ENCODE measurements around the gene CACNG1. TPM values are rescaled to one million over a fixed set of nuclear protein-coding genes. Genes with fewer than 3 reads are reported as not detected.

The CACNG1 gene
- total RNA-seq, 1 donor from 2014 or later: not detected

DNA sequence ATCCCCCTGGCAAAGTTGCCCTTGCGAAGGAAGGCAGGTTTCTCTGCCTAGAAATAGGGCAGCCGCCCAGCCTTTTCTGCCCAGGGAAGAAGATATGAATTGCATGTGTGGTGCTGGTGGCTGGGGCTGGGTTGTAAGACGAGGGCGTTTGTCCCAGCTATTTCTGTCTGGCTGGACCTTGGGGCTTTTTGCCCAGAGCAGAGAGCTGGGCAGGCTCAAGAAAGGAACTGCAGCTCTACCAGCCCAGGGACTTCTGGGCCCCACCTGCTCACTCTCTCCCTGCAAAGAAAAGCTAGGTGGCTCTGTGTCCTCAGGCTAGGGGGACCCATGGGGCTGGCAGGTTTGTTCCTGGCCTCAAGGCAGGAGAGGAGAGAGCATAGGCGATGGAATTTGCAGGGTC is 586 bp downstream of the CACNG1 start:
- Histone ChIP-seq H3K4me2 (no peak overlapping the region), H3F3A (ENCODE audit: low read depth) (no peaks in the 10 kb centered on the region), H3K4me1 (no peaks in the 10 kb centered on the region), H2AFZ (replicated peaks) (no peak overlapping the region), H4K20me1 (ENCODE audit: low read depth) (no peaks in the 10 kb centered on the region), H3K36me3 (no peaks in the 10 kb centered on the region), H3K27ac (no peak overlapping the region), H3K9me3 (ENCODE audit: low read depth) (peaks cover 5% of the 10 kb centered on the region), H3K79me2 (ENCODE audit: low read depth) (no peaks in the 10 kb centered on the region), H3K9ac (no peak overlapping the region), H3K27me3 (no peaks in the 10 kb centered on the region), H3K4me3 (no peak overlapping the region)
- Mint-ChIP-seq H3K27ac (no peak overlapping the region), H3K9me3 (peaks cover 26% of the 10 kb centered on the region), H3K27me3 (ENCODE audit: insufficient read depth, low read depth) (peaks cover 6% of the 10 kb centered on the region), H3K4me3 (no peak overlapping the region), H3K36me3 (no peaks in the 10 kb centered on the region), H3K4me1 (peaks cover 5% of the 10 kb centered on the region)
- no peak for DNase-seq (ENCODE audit: low spot score)
- no peak for TF ChIP-seq EZH2phosphoT487 (IDR thresholded peaks at IDR 0.05)
- TF ChIP-seq, protein P1, sequence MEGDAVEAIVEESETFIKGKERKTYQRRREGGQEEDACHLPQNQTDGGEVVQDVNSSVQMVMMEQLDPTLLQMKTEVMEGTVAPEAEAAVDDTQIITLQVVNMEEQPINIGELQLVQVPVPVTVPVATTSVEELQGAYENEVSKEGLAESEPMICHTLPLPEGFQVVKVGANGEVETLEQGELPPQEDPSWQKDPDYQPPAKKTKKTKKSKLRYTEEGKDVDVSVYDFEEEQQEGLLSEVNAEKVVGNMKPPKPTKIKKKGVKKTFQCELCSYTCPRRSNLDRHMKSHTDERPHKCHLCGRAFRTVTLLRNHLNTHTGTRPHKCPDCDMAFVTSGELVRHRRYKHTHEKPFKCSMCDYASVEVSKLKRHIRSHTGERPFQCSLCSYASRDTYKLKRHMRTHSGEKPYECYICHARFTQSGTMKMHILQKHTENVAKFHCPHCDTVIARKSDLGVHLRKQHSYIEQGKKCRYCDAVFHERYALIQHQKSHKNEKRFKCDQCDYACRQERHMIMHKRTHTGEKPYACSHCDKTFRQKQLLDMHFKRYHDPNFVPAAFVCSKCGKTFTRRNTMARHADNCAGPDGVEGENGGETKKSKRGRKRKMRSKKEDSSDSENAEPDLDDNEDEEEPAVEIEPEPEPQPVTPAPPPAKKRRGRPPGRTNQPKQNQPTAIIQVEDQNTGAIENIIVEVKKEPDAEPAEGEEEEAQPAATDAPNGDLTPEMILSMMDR (IDR thresholded peaks at IDR 0.05): no peak
- no peak for TF ChIP-seq EZH2 (IDR thresholded peaks at IDR 0.05)

DNA sequence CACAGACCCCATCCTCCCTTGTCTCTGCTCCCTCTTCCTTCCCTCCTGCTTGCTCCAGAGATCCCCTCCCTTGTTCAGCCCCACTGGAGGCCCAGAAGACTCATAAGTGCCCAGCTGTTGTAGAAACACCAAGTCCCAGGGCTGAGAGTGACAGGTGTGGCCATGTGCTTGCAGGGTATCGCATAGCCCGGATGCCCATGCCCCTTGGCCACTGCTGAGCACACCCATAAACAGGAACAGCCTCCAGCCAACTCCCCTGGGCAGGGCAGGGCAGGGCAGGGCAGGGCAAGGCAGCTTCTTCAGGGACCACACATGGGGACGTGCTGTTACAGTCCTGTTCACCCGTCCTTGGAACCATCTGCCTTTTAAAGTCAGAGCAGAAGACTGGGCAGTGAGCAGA is 2.0 kb downstream of the CACNG1 start:
- peaks cover 5% of the 10 kb centered on the region for H3K9me3 ChIP-seq (ENCODE audit: low read depth)
- no peak overlapping the region for H2AFZ ChIP-seq (replicated peaks)
- Mint-ChIP-seq H3K27ac (no peak overlapping the region), H3K4me3 (no peak overlapping the region), H3K9me3 (peaks cover 26% of the 10 kb centered on the region), H3K4me1 (peaks cover 3% of the 10 kb centered on the region), H3K36me3 (no peaks in the 10 kb centered on the region), H3K27me3 (ENCODE audit: insufficient read depth, low read depth) (peaks cover 6% of the 10 kb centered on the region)
- H3K27me3 ChIP-seq: no peaks in the 10 kb centered on the region
- H3K79me2 ChIP-seq (ENCODE audit: low read depth): no peaks in the 10 kb centered on the region
- H3K4me1 ChIP-seq: no peaks in the 10 kb centered on the region
- no peaks in the 10 kb centered on the region for H3F3A ChIP-seq (ENCODE audit: low read depth)
- no peaks in the 10 kb centered on the region for H4K20me1 ChIP-seq (ENCODE audit: low read depth)
- H3K4me2 ChIP-seq: no peak overlapping the region
- no peak for DNase-seq (ENCODE audit: low spot score)
- no peak overlapping the region for H3K9ac ChIP-seq
- H3K27ac ChIP-seq: no peak overlapping the region
- H3K4me3 ChIP-seq: no peak overlapping the region
- H3K36me3 ChIP-seq: no peaks in the 10 kb centered on the region
- TF ChIP-seq EZH2 (IDR thresholded peaks at IDR 0.05) (no peak), EZH2phosphoT487 (IDR thresholded peaks at IDR 0.05) (no peak)
- TF ChIP-seq, protein P1 (IDR thresholded peaks at IDR 0.05): no peak

DNA sequence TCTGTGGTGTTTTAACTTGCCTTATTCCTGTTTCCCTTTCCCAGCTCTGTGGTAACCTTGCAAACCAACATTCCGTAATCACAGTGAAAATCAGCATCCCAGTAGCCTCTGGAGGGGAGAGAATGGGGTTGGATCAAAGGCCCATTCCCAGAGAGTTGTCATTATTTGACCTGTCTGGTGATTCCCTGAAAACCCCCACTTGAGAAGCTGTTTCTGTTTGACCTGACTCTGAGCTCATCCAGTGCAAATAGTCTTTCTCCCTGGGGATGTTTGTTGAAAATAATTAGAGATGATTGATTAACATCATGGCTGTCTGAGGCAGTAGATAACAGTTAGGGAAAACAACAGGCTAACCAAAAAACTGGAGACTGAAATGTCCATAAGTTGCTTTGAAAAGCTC is 3.0 kb downstream of the CACNG1 start:
- H3K9ac ChIP-seq: no peak overlapping the region
- Mint-ChIP-seq H3K9me3 (peaks cover 26% of the 10 kb centered on the region), H3K36me3 (no peaks in the 10 kb centered on the region), H3K4me3 (no peak overlapping the region), H3K27me3 (ENCODE audit: insufficient read depth, low read depth) (peaks cover 6% of the 10 kb centered on the region), H3K27ac (no peak overlapping the region), H3K4me1 (peaks cover 3% of the 10 kb centered on the region)
- peaks cover 5% of the 10 kb centered on the region for H3K9me3 ChIP-seq (ENCODE audit: low read depth)
- H3K4me2 ChIP-seq: no peak overlapping the region
- H3F3A ChIP-seq (ENCODE audit: low read depth): no peaks in the 10 kb centered on the region
- no peaks in the 10 kb centered on the region for H3K27me3 ChIP-seq
- no peak overlapping the region for H3K4me3 ChIP-seq
- no peaks in the 10 kb centered on the region for H4K20me1 ChIP-seq (ENCODE audit: low read depth)
- DNase-seq (ENCODE audit: low spot score): no peak
- H3K4me1 ChIP-seq: no peaks in the 10 kb centered on the region
- H3K27ac ChIP-seq: no peak overlapping the region
- TF ChIP-seq, protein P1 (IDR thresholded peaks at IDR 0.05): no peak
- no peak for TF ChIP-seq EZH2phosphoT487 (IDR thresholded peaks at IDR 0.05)
- TF ChIP-seq EZH2 (IDR thresholded peaks at IDR 0.05): no peak
- no peak overlapping the region for H2AFZ ChIP-seq (replicated peaks)
- no peaks in the 10 kb centered on the region for H3K36me3 ChIP-seq
- no peaks in the 10 kb centered on the region for H3K79me2 ChIP-seq (ENCODE audit: low read depth)

Data from neural progenitor cell (in vitro differentiated cells).